PC-3 (cell line): ENCODE results near the gene P2RY14. TPM values are rescaled to one million over a fixed set of nuclear protein-coding genes. Genes with fewer than 3 reads are reported as not detected.

Experiments
- ATAC-seq: fragments of 200-7000 bp; cut with Tn5 transposase; 2 replicates; pipeline ENCODE4 v1.9.1; 2020; ENCODE audit warnings: mild to moderate bottlenecking, moderate library complexity
- BruUV-seq: library from RNA; stranded (reverse); fragments of 400-500 nt; replicated peaks from 2 replicates; lab custom pipeline; 2021; lab: Mats Ljungman, UMichigan
- CTCF ChIA-PET: fragments of 300-600 bp; sonication (Branson Sonifier 250); formaldehyde crosslinking; loops from one replicate; lab custom pipeline; 2022; ENCODE audit warnings: antibody characterized with exemption; lab: Charles Lee
- POLR2A ChIA-PET: fragments of 300-600 bp; sonication (Branson Sonifier 250); formaldehyde crosslinking; loops from one replicate; lab custom pipeline; 2022; ENCODE audit warnings: antibody characterized with exemption; ENCODE audit not compliant: unreplicated experiment; lab: Charles Lee
- DNase-seq: peaks from one replicate; pipeline ENCODE4 v3.0.0-alpha.2; 2015
- H2AFZ ChIP-seq: fragments of 300-600 bp; sonication (generic); 2 replicates; pipeline ENCODE4 v1.6.0; 2016; ENCODE audit warnings: antibody characterized with exemption, low read length
- H3F3A ChIP-seq: fragments of 300-600 bp; sonication (generic); one replicate; pipeline ENCODE4 v1.6.0; 2017; ENCODE audit warnings: antibody characterized with exemption, low read length, control low read depth, mild to moderate bottlenecking; ENCODE audit not compliant: unreplicated experiment
- H3K27ac ChIP-seq: fragments of 300-600 bp; sonication (generic); 2 replicates; pipeline ENCODE4 v1.5.1; 2016; ENCODE audit warnings: mild to moderate bottlenecking, low read length
- H3K27me3 ChIP-seq: fragments of 300-600 bp; sonication (generic); 2 replicates; pipeline ENCODE4 v1.6.1; 2016; ENCODE audit warnings: low read length, mixed read lengths
- H3K36me3 ChIP-seq: fragments of 300-600 bp; sonication (generic); 2 replicates; pipeline ENCODE4 v1.6.1; 2016; ENCODE audit warnings: low read depth, mixed run types, low read length, mixed read lengths
- H3K4me1 ChIP-seq: fragments of 300-600 bp; sonication (generic); 2 replicates; pipeline ENCODE4 v1.5.1; 2016; ENCODE audit warnings: low read length; ENCODE audit not compliant: insufficient read depth
- H3K4me2 ChIP-seq: fragments of 300-600 bp; sonication (generic); 2 replicates; pipeline ENCODE4 v1.6.0; 2016; ENCODE audit warnings: low read length
- H3K4me3 ChIP-seq: fragments of 300-600 bp; sonication (generic); 2 replicates; pipeline ENCODE4 v1.5.1; 2016; ENCODE audit warnings: mild to moderate bottlenecking, low read length, mixed read lengths
- H3K79me2 ChIP-seq: fragments of 300-600 bp; sonication (generic); 2 replicates; pipeline ENCODE4 v1.6.1; 2017; ENCODE audit warnings: low read length, mixed read lengths
- H3K9ac ChIP-seq: fragments of 300-600 bp; sonication (generic); 2 replicates; pipeline ENCODE4 v1.6.0; 2016; ENCODE audit warnings: mild to moderate bottlenecking, low read length
- H3K9me2 ChIP-seq: fragments of 300-600 bp; sonication (generic); replicated peaks from 2 replicates; pipeline ENCODE4 v1.6.1; 2016; ENCODE audit warnings: mixed run types, low read length, mixed read lengths
- H3K9me3 ChIP-seq: fragments of 300-600 bp; sonication (generic); 2 replicates; pipeline ENCODE4 v1.6.1; 2016; ENCODE audit warnings: low read length, mixed read lengths
- H4K20me1 ChIP-seq: fragments of 300-600 bp; sonication (generic); 2 replicates; pipeline ENCODE4 v1.6.1; 2016; ENCODE audit warnings: low read length, mixed read lengths
- EZH2 ChIP-seq: fragments of 300-600 bp; sonication (generic); IDR thresholded peaks from one replicate; pipeline ENCODE4 v1.6.1; 2017; ENCODE audit warnings: antibody characterized with exemption, mild to moderate bottlenecking, low read length; ENCODE audit not compliant: unreplicated experiment
- EZH2phosphoT487 ChIP-seq: fragments of 300-600 bp; sonication (generic); IDR thresholded peaks from 2 replicates; pipeline ENCODE4 v1.6.1; 2018; ENCODE audit warnings: mild to moderate bottlenecking, antibody characterized with exemption, low read length, borderline replicate concordance
- intact Hi-C: fragments of 100-400 bp; cut with micrococcal nuclease; formaldehyde crosslinking; loops from 2 replicates; pipeline ENCODE4 v1.9.0; 2023
- total RNA-seq: library from RNA; depleted of rRNA; stranded (reverse); fragments of >200 nt; gene quantifications from 2 replicates; pipeline ENCODE4 v1.2.3, GENCODE V29; 2014
- TF ChIP-seq, protein P1 (sequence below): fragments of 300-600 bp; sonication (generic); conservative IDR thresholded peaks from 2 replicates; pipeline ENCODE4 v1.5.1; 2017; ENCODE audit warnings: antibody characterized with exemption, low read depth, mild to moderate bottlenecking, low read length

Gene P2RY14
- total RNA-seq, 1 experiment from 2014 or later: not detected

DNA sequence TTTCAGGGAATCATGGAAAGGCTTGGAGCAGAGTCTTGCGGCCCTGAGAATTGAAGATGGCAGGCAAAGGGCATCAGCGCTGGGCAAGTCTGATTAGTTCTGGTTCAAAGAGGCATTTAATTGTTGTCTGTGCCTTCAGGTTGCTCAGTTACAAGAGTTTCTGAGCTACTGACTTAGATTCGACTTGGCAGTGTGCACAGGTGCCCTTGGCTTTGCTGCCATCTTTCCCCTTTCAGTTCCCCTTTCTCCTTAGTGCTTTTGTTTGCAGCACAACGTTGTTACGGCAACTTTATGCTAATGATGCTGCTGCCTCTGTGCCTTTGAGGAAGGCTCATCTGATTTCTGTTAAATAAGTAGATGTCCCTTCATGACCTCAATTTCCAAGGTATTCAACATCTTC lies 12.5 kb downstream of the P2RY14 start:
- intact Hi-C loops: no loop called here
- no peak for ATAC-seq
- Histone ChIP-seq H3F3A (no peaks in the 10 kb centered on the region), H3K4me2 (no peak overlapping the region), H2AFZ (no peak overlapping the region), H3K36me3 (no peaks in the 10 kb centered on the region), H3K9me3 (no peaks in the 10 kb centered on the region), H3K27ac (no peak overlapping the region), H3K27me3 (no peaks in the 10 kb centered on the region), H3K4me3 (no peak overlapping the region), H3K79me2 (no peaks in the 10 kb centered on the region), H3K9ac (no peak overlapping the region), H3K4me1 (no peaks in the 10 kb centered on the region), H4K20me1 (no peaks in the 10 kb centered on the region), H3K9me2 (no peaks in the 10 kb centered on the region)
- TF ChIP-seq EZH2: no peak
- no peak for TF ChIP-seq EZH2phosphoT487
- TF ChIP-seq, protein P1, sequence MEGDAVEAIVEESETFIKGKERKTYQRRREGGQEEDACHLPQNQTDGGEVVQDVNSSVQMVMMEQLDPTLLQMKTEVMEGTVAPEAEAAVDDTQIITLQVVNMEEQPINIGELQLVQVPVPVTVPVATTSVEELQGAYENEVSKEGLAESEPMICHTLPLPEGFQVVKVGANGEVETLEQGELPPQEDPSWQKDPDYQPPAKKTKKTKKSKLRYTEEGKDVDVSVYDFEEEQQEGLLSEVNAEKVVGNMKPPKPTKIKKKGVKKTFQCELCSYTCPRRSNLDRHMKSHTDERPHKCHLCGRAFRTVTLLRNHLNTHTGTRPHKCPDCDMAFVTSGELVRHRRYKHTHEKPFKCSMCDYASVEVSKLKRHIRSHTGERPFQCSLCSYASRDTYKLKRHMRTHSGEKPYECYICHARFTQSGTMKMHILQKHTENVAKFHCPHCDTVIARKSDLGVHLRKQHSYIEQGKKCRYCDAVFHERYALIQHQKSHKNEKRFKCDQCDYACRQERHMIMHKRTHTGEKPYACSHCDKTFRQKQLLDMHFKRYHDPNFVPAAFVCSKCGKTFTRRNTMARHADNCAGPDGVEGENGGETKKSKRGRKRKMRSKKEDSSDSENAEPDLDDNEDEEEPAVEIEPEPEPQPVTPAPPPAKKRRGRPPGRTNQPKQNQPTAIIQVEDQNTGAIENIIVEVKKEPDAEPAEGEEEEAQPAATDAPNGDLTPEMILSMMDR: no peak
- no TSS peak for BruUV-seq
- POLR2A ChIA-PET: no interaction called here
- no peak for DNase-seq
- CTCF ChIA-PET: no interaction called here

DNA sequence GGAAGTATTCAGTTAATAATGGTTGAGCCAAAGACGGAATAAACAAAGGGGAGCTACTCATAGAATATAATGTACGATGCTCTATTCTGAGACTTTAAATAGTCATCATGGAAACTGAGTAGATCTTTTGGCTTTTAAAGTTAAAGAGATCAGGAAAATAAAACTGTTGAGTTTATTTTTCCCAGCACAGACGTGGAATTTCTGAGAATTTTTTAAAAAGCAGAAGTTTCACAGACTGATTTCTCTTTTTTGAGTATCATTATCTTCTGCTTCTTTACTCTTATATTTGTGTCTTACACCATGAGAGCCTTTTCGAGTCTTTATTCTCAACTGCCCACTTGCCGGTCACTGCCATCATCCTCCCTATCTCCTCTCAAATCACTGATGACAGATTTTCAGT lies 13.2 kb downstream of the P2RY14 start:
- Histone ChIP-seq H3K27me3 (no peaks in the 10 kb centered on the region), H3K9me2 (no peaks in the 10 kb centered on the region), H3K4me3 (no peak overlapping the region), H3F3A (no peaks in the 10 kb centered on the region), H3K9me3 (no peaks in the 10 kb centered on the region), H3K4me2 (no peak overlapping the region), H4K20me1 (no peaks in the 10 kb centered on the region), H3K4me1 (no peaks in the 10 kb centered on the region), H3K79me2 (no peaks in the 10 kb centered on the region), H3K36me3 (no peaks in the 10 kb centered on the region), H3K9ac (no peak overlapping the region), H2AFZ (no peak overlapping the region), H3K27ac (no peak overlapping the region)
- no TSS peak for BruUV-seq
- ChIA-PET POLR2A (no interaction called here), CTCF (no interaction called here)
- ATAC-seq (no peak), DNase-seq (no peak)
- intact Hi-C loops: no loop called here
- TF ChIP-seq EZH2phosphoT487 (no peak), EZH2 (no peak)
- TF ChIP-seq, protein P1: no peak

DNA sequence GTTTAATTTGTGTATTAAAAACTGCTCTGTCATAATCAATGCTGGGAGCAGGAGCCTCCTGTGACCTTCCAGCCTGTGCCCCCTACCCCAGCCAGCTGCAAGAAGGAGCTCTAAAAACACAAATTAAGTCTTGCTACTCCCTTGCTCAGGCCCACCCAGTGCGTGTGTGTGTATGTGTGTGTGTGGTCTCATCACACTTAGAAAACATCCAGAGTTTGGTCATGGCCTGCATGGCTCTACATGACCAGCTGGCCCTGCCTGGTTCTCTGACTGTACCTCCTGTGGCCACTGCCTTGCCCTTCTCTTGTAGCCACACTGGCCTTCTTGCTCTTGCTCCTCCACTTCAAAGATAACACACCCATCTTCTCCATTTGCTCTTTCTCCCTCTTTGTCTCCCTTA lies 13.7 kb downstream of the P2RY14 start:
- ATAC-seq (no peak), DNase-seq (no peak)
- H3K9me3 ChIP-seq: no peaks in the 10 kb centered on the region
- H4K20me1 ChIP-seq: no peaks in the 10 kb centered on the region
- no TSS peak for BruUV-seq
- H3K4me2 ChIP-seq: no peak overlapping the region
- H3K9me2 ChIP-seq: no peaks in the 10 kb centered on the region
- no peak overlapping the region for H3K4me3 ChIP-seq
- H3K4me1 ChIP-seq: no peaks in the 10 kb centered on the region
- no peaks in the 10 kb centered on the region for H3F3A ChIP-seq
- no peaks in the 10 kb centered on the region for H3K79me2 ChIP-seq
- intact Hi-C loops: no loop called here
- POLR2A ChIA-PET: no interaction called here
- no peak for TF ChIP-seq EZH2phosphoT487
- TF ChIP-seq EZH2: no peak
- TF ChIP-seq, protein P1: no peak
- CTCF ChIA-PET: no interaction called here
- H3K36me3 ChIP-seq: no peaks in the 10 kb centered on the region
- H3K27ac ChIP-seq: no peak overlapping the region
- no peaks in the 10 kb centered on the region; the same call in 1 of the 2 replicates for H3K27me3 ChIP-seq
- H3K9ac ChIP-seq: no peak overlapping the region
- no peak overlapping the region for H2AFZ ChIP-seq
